H9 (cell line): ENCODE results near the gene NDUFV1. TPM values are rescaled to one million over a fixed set of nuclear protein-coding genes. Genes with fewer than 3 reads are reported as not detected.

Experiments
- DNase-seq: peaks from one replicate; pipeline ENCODE4 v3.0.0-alpha.2; 2017
- H2AFZ ChIP-seq: one replicate; pipeline ENCODE4 v1.6.1; 2013; ENCODE audit warnings: mild to moderate bottlenecking, low read length, control low read depth, moderate library complexity
- H2AK5ac ChIP-seq: 2 replicates; pipeline ENCODE4 v1.6.1; 2013; ENCODE audit warnings: low read length, control low read depth, mixed read lengths; ENCODE audit not compliant: insufficient read length
- H2BK120ac ChIP-seq: one replicate; pipeline ENCODE4 v1.6.1; 2013; ENCODE audit warnings: low read depth, mild to moderate bottlenecking, low read length, control low read depth, inconsistent platforms; ENCODE audit not compliant: poor library complexity, severe bottlenecking
- H2BK12ac ChIP-seq: 2 replicates; pipeline ENCODE4 v1.6.1; 2013; ENCODE audit warnings: low read length, control low read depth, mixed read lengths, low read depth; ENCODE audit not compliant: insufficient read length
- H2BK15ac ChIP-seq: 2 replicates; pipeline ENCODE4 v1.6.1; 2013; ENCODE audit warnings: low read depth, low read length, control low read depth
- H2BK20ac ChIP-seq: one replicate; pipeline ENCODE4 v1.6.1; 2013; ENCODE audit warnings: low read depth, mild to moderate bottlenecking, low read length, control low read depth, inconsistent platforms; ENCODE audit not compliant: poor library complexity, severe bottlenecking
- H2BK5ac ChIP-seq: 2 replicates; pipeline ENCODE4 v1.6.1; 2013; ENCODE audit warnings: low read length, control low read depth, mixed read lengths; ENCODE audit not compliant: insufficient read length
- H3K14ac ChIP-seq: 2 replicates; pipeline ENCODE4 v1.6.1; 2013; ENCODE audit warnings: low read length, control low read depth; ENCODE audit not compliant: insufficient read depth
- H3K18ac ChIP-seq: 2 replicates; pipeline ENCODE4 v1.6.1; 2013; ENCODE audit warnings: low read depth, mild to moderate bottlenecking, mixed read lengths, low read length, control low read depth; ENCODE audit not compliant: insufficient read length
- H3K23ac ChIP-seq: 2 replicates; pipeline ENCODE4 v1.6.1; 2013; ENCODE audit warnings: low read length, control low read depth, mixed read lengths, low read depth; ENCODE audit not compliant: insufficient read length
- H3K23me2 ChIP-seq: 2 replicates; pipeline ENCODE4 v1.6.1; 2013; ENCODE audit warnings: low read depth, mild to moderate bottlenecking, mixed read lengths, low read length, control low read depth; ENCODE audit not compliant: insufficient read length, poor library complexity, severe bottlenecking
- H3K27ac ChIP-seq: 2 replicates; pipeline ENCODE4 v1.5.1; 2013; ENCODE audit warnings: low read length, control low read depth, mixed read lengths, low read depth; ENCODE audit not compliant: insufficient read length
- H3K27me3 ChIP-seq: 2 replicates; pipeline ENCODE4 v1.6.1; 2013; ENCODE audit warnings: low read length, control low read depth, inconsistent platforms; ENCODE audit not compliant: insufficient read depth
- H3K4ac ChIP-seq: 2 replicates; pipeline ENCODE4 v1.6.1; 2013; ENCODE audit warnings: low read depth, mild to moderate bottlenecking, control low read depth, inconsistent platforms, low read length, moderate library complexity
- H3K4me1 ChIP-seq: 2 replicates; pipeline ENCODE4 v1.6.1; 2013; ENCODE audit warnings: low read length, control low read depth, inconsistent platforms; ENCODE audit not compliant: insufficient read depth
- H3K4me2 ChIP-seq: 2 replicates; pipeline ENCODE4 v1.6.1; 2013; ENCODE audit warnings: low read length, control low read depth, mixed read lengths; ENCODE audit not compliant: insufficient read length, insufficient read depth
- H3K56ac ChIP-seq: 2 replicates; pipeline ENCODE4 v1.6.1; 2013; ENCODE audit warnings: low read depth, mild to moderate bottlenecking, mixed read lengths, low read length, control low read depth; ENCODE audit not compliant: insufficient read length
- H3K79me1 ChIP-seq: 2 replicates; pipeline ENCODE4 v1.6.1; 2013; ENCODE audit warnings: low read depth, mild to moderate bottlenecking, moderate library complexity, low read length, control low read depth, inconsistent platforms; ENCODE audit not compliant: insufficient read depth, poor library complexity, severe bottlenecking
- H3K79me2 ChIP-seq: 2 replicates; pipeline ENCODE4 v1.6.1; 2013; ENCODE audit warnings: low read length, control low read depth, inconsistent platforms; ENCODE audit not compliant: insufficient read depth
- H3K9ac ChIP-seq: 2 replicates; pipeline ENCODE4 v1.6.1; 2013; ENCODE audit warnings: low read length, control low read depth, mixed read lengths; ENCODE audit not compliant: insufficient read length; ENCODE audit errors: extremely low read depth
- H3K9me3 ChIP-seq: one replicate; pipeline ENCODE4 v1.6.1; 2013; ENCODE audit warnings: low read depth, low read length, inconsistent platforms; ENCODE audit not compliant: control insufficient read depth
- H3T11ph ChIP-seq: one replicate; pipeline ENCODE4 v1.6.1; 2013; ENCODE audit warnings: mild to moderate bottlenecking, low read length, control low read depth, inconsistent platforms
- H4K20me1 ChIP-seq: one replicate; pipeline ENCODE4 v1.6.1; 2013; ENCODE audit not compliant: control insufficient read depth, insufficient read length, insufficient read depth
- H4K5ac ChIP-seq: 2 replicates; pipeline ENCODE4 v1.6.1; 2013; ENCODE audit warnings: low read depth, mild to moderate bottlenecking, mixed read lengths, low read length, control low read depth; ENCODE audit not compliant: insufficient read length
- H4K8ac ChIP-seq: replicated peaks from 2 replicates; pipeline ENCODE4 v1.6.1; 2013; ENCODE audit warnings: low read length, control low read depth, mixed read lengths, low read depth; ENCODE audit not compliant: insufficient read length
- H4K91ac ChIP-seq: 2 replicates; pipeline ENCODE4 v1.6.1; 2013; ENCODE audit warnings: low read depth, mild to moderate bottlenecking, moderate library complexity, mixed read lengths, low read length, control low read depth; ENCODE audit not compliant: insufficient read length
- H3K27ac Mint-ChIP-seq, 3 experiments: 2 replicates in 2 of 3; 3 replicates in 1 of 3; pipeline ENCODE4 v1.8.0; 2020 to 2021; ENCODE audit warnings: mixed read lengths in 3 of 3, mild to moderate bottlenecking in 1 of 3, moderate library complexity in 1 of 3
- H3K27me3 Mint-ChIP-seq: 2 replicates; pipeline ENCODE4 v1.8.0; 2021; ENCODE audit warnings: low read depth, mild to moderate bottlenecking, moderate library complexity, mixed read lengths
- H3K36me3 Mint-ChIP-seq, 3 experiments: 2 replicates in 2 of 3; 3 replicates in 1 of 3; pipeline ENCODE4 v1.8.0; 2020 to 2021; ENCODE audit warnings: low read depth in 3 of 3, mixed read lengths in 3 of 3; ENCODE audit not compliant: insufficient read depth in 1 of 3
- H3K4me1 Mint-ChIP-seq, 2 experiments: 2 replicates each; pipeline ENCODE4 v1.8.0; 2020; ENCODE audit warnings: mixed read lengths in 2 of 2
- H3K4me3 Mint-ChIP-seq, 2 experiments: 2 replicates in 1 of 2; 3 replicates in 1 of 2; pipeline ENCODE4 v1.8.0; 2020 to 2021; ENCODE audit warnings: mild to moderate bottlenecking in 2 of 2, mixed read lengths in 2 of 2, moderate library complexity in 1 of 2
- H3K9me3 Mint-ChIP-seq, 2 experiments: 2 replicates in 1 of 2; 3 replicates in 1 of 2; pipeline ENCODE4 v1.8.0; 2020; ENCODE audit warnings: mild to moderate bottlenecking in 2 of 2, mixed read lengths in 2 of 2, moderate library complexity in 1 of 2
- WGBS: extraction: QIAGEN DNeasy Blood & Tissue Kit; methylation state at CpG from one replicate; pipeline ENCODE4 v1.1.7; 2013; ENCODE audit warnings: missing lambda C conversion rate, low lambda C conversion rate, mixed read lengths; ENCODE audit not compliant: insufficient read length; ENCODE audit errors: extremely low coverage; 5-methylcytosine and 5-hydroxymethylcytosine counted together
- total RNA-seq: library from RNA; stranded (reverse); gene quantifications from 2 replicates; pipeline ENCODE4 v1.2.1, GENCODE V29; 2021
- TF ChIP-seq, protein P1 (sequence below): fragments of 200-600 bp; sonication (generic); conservative IDR thresholded peaks from 3 replicates; pipeline ENCODE4 v1.8.0; 2021; ENCODE audit warnings: antibody characterized with exemption, mild to moderate bottlenecking

The NDUFV1 gene
- total RNA-seq, 1 experiment from 2014 or later, result 154 TPM

DNA sequence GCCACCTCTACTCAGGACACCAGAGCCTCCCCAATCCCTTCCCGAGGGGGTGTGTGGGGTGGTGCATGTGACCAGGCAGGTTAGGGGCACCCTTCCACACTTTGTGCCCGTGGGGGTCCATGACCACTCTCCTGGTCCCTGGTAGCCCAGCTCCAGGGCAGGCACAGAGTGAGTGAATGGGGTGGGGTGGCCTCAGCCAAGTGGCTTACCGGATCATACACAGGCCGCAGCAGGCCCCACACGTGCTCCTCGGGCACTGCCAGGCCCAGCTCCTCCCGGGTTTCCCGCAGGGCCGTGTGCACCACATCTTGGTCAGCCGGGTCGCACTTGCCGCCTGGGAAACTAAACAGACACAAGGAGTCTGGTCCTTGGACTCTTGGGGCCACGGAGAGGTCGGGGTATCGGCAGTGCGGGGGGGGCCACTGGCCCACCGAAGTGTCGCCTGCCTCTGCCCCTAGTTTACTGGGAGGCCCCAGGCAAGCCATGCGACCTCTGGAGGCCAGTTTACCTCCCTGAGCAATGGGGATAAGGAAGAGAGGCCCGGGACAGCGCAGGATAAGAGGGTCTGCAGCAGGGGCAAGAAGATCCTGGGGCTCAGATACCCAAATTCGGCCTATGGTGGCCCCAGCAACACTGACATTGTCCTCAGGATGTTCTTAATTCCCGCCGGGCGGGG is 22.1 kb downstream of the NDUFV1 start:
- Histone ChIP-seq H4K20me1 (no peaks in the 10 kb centered on the region), H2AFZ (no peak overlapping the region), H2BK20ac (no peak overlapping the region), H3K27ac (no peak overlapping the region), H3K18ac (peak overlapping the region; percentile 15), H4K91ac (no peak overlapping the region), H4K8ac (no peak overlapping the region), H3K23me2 (no peaks in the 10 kb centered on the region), H3K79me1 (no peaks in the 10 kb centered on the region), H3K9ac (no peak overlapping the region), H3K4me1 (no peaks in the 10 kb centered on the region; the same call in 1 of the 2 replicates), H3K56ac (no peak overlapping the region), H2BK12ac (no peak overlapping the region), H2BK120ac (no peak overlapping the region), H3K4me2 (peak overlapping the region; percentile 8), H3K9me3 (no peaks in the 10 kb centered on the region), H3K27me3 (no peaks in the 10 kb centered on the region), H4K5ac (no peak overlapping the region), H2BK15ac (no peak overlapping the region), H3K79me2 (no peaks in the 10 kb centered on the region), H3K23ac (no peak overlapping the region), H3K14ac (no peak overlapping the region), H2BK5ac (no peak overlapping the region), H3K4ac (no peak overlapping the region), H3T11ph (no peak overlapping the region), H2AK5ac (no peak overlapping the region)
- Mint-ChIP-seq H3K4me1 (peaks cover 32 to 43% of the 10 kb centered on the region in 2 experiments), H3K9me3 (peaks cover 0 to 6% of the 10 kb centered on the region in 2 experiments; a peak in 3 of 5 replicates), H3K27me3 (peaks cover 22% of the 10 kb centered on the region), H3K4me3 (peak overlapping the region; percentile 63 to 66), H3K27ac (peak overlapping the region in 1 of 3 experiments; percentile 86; a peak in 3 of 7 replicates), H3K36me3 (peaks cover 19 to 33% (median 25%) of the 10 kb centered on the region in 3 experiments)
- DNase-seq, result no peak
- TF ChIP-seq, protein P1, sequence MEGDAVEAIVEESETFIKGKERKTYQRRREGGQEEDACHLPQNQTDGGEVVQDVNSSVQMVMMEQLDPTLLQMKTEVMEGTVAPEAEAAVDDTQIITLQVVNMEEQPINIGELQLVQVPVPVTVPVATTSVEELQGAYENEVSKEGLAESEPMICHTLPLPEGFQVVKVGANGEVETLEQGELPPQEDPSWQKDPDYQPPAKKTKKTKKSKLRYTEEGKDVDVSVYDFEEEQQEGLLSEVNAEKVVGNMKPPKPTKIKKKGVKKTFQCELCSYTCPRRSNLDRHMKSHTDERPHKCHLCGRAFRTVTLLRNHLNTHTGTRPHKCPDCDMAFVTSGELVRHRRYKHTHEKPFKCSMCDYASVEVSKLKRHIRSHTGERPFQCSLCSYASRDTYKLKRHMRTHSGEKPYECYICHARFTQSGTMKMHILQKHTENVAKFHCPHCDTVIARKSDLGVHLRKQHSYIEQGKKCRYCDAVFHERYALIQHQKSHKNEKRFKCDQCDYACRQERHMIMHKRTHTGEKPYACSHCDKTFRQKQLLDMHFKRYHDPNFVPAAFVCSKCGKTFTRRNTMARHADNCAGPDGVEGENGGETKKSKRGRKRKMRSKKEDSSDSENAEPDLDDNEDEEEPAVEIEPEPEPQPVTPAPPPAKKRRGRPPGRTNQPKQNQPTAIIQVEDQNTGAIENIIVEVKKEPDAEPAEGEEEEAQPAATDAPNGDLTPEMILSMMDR, result no peak
- no CpG with 5 or more reads among the region's 25 CpGs for WGBS
